GM19468 (cell line): ENCODE results near the gene SLC43A1.

Experiments
- ATAC-seq: cut with Tn5 transposase; IDR thresholded peaks from one replicate; pipeline ENCODE4 v1.9.1; 2021; ENCODE audit warnings: mild to moderate bottlenecking, moderate library complexity, moderate number of reproducible peaks; ENCODE audit not compliant: unreplicated experiment; ENCODE audit errors: extremely low read depth

The SLC43A1 gene

GRCh38 chr11:57530215-57530595 lies 14.7 kb upstream of the SLC43A1 start:
- no peak for ATAC-seq

DNA sequence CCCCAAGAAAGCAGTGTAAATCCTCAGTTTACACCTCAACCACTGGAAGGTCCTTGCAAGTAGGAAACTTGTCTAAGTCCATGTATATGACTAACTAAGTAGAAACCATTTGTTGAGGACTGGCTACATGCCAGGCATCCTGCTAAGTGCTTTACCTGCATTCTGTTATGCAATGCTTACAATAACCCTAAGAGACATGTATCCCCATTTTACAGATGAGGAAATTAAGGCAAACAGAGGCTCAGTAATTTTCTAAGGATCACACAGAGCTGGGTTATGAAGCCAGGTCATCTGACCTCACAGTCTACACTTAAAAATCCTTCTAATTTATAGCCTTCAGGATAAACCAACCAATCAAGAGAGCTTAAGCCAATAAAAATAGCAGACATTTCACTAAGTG lies 13.5 kb upstream of the SLC43A1 start:
- no peak for ATAC-seq

DNA sequence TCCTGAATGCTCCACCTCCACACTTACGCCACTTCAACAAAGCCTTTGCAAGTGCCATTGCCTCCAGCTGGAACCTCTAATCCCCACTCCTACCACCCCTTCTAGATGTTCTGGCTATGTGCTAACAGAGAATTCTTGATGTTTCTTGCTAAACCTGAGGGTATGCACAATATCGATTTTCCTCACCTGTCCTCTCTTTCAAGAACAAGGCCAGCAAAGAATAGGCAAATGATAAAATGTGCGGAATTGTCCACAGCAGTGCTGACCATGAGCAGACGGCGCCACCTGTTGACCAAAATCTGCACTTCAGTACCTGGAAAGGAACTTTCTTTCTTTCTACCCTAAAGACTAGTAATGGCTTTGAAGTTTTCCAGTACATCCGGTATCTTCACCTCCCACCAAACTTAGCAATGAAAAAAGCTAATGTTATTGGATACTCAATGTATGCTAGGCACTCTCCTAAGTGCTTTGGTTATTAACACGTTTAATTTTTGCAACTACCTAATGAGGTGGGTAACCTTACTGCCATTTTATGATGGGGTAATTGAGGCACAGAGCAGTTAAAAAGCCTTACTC lies 11.6 kb upstream of the SLC43A1 start:
- ATAC-seq, result no peak

GRCh38 chr11:57523419-57523818 lies 7.9 kb upstream of the SLC43A1 start:
- ATAC-seq, result no peak

GRCh38 chr11:57521116-57521515 lies 5.6 kb upstream of the SLC43A1 start:
- ATAC-seq, result no peak

DNA sequence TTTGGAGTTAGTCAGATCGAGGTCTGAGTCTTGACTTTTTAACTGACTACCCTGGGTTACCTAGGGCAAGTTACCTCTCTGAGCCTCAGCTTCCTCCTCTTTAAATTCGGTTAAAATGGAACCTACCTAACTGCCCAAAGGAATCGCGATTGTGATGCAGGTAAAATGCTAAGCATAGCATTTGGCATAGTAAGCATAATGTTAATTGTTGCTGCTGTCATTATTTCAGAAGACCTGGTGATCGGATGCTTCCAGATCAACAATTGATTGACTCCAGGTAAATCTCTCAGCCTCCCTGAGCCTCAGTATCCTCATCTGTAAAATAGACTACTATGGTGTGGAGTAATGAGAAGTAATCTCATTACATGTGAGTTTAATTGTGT lies 550 bp upstream of the SLC43A1 start:
- no peak for ATAC-seq

DNA sequence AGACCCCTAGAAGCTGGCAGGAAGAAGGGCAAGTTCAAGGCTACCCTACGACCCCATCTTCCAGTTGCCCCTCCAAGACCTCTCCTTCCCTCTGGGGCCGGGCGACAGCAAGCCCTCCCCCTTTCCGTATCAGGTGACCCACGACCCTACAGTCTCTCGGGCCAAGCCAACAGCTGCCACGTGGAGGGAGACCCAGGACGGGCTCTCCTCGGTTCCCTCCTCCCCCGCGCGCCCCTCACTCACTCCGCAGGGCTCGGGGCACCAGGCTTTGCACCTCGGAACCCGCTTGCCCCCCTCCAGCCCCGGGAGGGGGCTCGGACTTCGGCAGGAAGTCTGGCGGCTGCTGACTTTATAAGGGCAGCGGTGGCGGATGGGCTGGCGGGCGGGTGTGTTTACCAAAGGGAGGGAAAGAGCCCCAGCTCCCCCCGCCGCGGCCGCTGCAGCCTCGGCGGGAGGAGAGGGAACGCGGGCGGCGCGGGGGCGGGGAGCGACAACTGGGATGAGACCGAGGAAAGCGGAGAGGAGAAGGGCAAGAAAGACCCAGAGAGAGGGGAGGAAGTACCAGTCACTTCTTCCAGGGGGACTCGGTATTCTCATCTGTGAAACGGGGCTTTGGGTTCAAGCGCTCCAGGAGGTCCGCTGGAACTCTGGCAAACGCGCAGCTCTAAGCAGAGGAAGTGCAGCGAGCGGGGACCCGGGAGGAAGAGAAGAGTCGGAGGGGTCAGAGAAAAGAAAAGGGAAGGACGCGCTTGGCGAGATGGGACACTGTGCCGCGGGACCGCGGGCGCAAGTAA lies 767 bp downstream of the SLC43A1 start:
- no peak for ATAC-seq

DNA sequence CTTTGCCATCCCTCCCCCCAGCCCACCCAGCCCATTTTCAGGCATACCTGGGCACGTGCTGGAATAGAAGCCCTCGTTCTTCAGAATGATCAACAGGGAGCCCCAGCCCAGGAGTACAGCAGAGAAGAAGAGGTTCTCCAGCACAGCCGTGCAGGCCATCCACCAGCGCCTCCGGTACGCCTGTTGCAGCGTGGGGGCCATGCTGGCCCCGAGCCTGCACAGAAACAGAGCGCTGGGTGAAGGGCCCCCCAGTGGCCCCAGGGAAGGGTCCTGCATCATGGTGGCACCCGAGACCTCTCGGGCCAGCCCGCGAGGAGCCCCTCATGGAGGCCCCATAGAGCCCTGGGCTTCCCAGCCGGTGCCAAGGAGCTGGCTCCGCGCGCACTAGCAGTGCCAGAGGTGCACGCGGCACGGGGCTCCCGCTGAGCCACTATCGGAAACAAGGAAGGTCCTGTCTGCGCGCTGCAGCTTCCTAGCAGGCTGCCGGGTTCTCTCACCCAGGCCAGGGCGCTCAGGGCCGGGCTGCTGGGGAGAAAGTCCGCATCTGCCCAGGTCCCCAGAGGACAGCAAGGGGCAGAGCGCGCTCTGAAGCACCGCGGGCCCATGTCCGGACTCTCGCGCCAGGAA lies 1.5 kb downstream of the SLC43A1 start:
- ATAC-seq, result peak; percentile 63

DNA sequence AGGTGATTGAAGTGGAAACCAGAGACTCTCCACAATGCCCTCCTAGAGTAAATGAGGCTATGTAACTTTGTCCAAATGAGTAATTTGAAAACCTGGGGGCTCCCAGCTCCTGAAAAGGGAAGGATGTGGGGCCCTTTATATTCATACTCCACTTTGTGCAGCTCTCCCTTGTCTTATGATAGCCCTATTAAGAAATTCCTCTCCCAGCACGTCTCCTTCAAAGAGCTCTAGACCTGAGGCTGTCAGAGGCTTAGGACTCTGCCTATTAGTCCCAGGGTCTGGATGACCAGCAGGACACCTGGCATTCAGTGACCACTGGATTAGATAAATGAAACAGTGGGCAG lies 2.1 kb downstream of the SLC43A1 start:
- ATAC-seq, result no peak

DNA sequence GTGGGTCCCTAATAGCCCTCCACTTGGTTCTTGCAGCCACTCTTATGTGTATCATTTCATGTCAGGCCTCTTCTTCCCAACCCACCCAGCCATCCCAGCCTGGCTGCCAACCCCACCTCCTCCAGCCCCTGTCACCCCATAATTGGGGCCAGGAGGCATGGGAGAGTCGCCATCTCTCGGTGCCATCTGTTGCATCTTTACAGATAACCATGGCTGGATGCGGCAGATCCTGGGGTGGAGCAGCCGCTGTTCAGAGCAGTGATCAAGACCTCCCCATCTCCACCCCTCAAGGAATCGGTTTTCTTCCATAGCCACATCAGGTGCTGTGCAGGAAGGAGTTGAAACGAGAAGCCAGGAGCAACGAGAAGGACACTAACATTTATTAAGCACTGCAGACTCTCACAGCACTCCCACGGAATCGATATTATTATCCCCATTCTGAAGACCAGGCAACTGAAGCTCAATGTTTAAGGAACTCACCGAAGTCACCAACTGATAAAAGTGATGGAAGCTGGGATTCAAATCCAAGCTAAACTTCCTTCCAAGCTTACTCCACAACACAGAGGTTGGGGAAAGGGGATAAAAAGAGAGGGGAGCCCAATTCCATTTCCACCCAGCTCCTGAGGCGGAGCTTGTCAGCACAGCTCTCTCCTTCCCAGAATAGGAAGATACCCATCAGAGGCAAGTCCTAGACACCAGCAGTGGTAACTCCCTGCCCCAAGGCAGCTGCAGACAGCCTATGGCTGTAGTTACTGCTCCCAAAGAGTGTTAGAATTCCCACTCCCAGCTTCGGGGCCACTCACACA lies 2.7 kb downstream of the SLC43A1 start:
- ATAC-seq, result no peak

DNA sequence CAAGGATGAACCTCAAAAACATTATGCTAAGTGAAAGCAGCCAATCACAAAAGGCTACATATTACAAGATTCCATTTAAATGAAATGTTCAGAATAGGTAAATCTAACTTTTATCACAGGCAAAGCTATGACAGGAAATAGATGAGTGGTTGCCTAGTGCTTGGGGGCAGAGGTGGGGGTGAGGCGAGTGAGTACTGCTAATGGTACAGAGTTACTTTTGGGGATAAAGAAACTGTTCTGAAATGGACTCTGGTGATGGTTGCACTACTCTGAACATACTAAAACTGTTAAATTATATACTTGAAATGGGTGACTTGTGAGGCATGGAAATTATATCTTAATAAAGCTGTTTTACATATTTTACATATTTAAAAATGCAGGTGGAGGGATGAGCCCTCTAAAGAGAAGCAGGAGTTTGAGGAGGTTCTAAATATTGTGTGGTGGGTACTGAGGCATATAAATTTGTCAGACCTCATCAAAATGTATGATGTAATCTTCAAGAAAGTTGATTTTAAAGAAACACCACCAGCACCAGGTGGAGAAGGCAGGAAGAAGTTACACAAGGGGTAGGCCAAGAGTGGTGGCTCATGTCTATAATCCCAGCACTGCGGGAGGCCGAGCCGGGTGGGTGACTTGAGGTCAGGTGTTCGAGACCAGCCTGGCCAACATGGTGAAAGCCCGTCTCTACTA lies 3.6 kb downstream of the SLC43A1 start:
- ATAC-seq, result no peak

GRCh38 chr11:57508341-57509170 lies 6.9 kb downstream of the SLC43A1 start:
- ATAC-seq, result no peak

DNA sequence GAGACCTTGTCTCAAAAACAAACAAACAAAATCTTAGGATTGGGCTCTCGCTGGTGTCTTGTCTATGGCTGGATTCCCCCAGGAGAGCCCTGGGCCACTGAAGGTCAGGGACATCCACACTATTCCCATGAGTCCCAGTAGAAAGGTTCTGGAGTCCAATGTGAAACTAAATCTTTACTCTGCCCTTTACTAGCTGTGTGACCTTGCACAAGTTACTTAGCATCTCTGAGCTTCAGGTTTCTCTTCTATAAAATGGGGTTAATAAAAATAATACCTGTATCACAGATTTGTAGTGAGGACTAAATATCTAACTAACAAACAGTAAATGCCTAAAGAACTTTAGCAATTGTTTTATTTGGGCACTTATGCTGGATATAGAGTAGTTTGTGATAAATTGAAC lies 9.0 kb downstream of the SLC43A1 start:
- no peak for ATAC-seq

DNA sequence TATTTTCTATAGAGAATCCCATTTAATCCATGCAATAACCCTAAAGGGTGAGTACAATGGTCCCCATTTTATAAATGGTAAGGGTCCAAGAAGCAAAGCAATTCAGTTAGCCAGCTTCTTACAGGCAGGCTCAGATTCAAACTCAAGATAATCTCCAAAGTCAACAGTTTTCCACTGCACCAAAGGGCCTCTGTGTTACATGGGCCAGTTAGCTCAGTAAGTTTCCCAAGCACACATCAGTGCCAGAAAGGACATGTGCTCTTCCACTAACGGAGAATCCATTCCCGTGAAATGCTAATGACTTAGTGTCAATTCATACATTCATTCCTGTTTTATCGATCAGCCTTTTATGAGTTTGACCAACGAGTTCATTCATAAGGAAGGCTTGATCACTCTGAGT lies 11.0 kb downstream of the SLC43A1 start:
- ATAC-seq, result no peak

GRCh38 chr11:57502870-57503269 lies 12.6 kb downstream of the SLC43A1 start:
- no peak for ATAC-seq

DNA sequence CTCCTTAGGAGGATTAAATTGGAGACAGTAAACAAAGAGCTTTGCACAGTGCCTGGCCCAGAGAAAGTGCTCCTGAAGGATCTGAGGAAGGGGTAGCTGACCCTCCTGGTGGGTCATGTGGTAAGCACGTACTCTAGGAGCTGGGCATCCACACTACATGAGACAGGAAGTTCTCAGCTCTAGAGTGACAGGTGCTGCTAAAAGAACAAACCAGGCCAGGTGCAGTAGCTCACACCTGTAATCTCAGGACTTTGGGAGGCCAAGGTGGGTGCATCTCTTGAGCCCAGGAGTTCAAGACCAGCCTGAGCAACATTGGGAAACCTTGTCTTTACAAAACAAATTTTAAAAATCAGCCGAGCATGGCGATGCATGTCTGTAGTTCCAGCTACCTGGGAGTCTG lies 13.1 kb downstream of the SLC43A1 start:
- no peak for ATAC-seq

DNA sequence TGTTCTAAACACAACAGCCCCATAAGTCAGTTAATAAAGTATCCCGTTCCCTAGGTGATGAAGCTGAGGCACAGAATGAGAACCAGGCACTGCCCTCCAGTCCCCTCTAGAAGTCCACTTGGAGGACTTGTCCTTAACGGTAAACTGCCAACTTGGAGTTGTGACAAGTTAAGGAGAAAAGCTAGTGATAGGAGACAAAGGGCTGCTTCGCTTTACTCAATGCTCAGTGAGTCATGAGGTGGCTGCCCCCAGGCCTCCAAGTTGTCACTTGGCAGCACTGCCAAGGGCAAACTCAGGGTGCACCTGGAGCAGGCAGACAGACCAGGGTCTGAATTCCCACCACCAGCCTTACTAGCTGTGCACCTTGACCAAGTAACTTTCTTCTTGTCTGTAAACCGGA lies 13.5 kb downstream of the SLC43A1 start:
- no peak for ATAC-seq

GRCh38 chr11:57500926-57501325 lies 14.6 kb downstream of the SLC43A1 start:
- no peak for ATAC-seq

DNA sequence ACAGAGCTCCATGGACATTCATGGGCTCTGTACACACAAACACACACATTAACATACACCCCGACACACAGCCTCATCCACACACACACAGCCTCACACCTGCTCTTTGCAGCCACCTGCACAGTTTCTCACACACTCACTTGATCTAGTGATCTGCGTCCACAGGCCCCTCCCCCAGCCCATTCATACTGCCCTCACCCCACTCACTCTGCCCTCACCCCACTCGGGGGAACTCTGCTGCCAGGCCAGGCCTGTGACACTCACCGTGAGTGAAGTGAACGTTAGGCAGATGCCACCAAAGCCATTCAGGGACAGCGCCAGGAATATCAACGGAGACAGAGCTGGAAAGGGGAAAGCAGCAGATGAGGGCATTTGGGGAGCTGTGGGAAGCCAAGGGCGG lies 15.0 kb downstream of the SLC43A1 start:
- no peak for ATAC-seq
